ENCODE data around the gene ODF4. TPM values are rescaled to one million over a fixed set of nuclear protein-coding genes. Genes with fewer than 3 reads are reported as not detected.

ODF4 gene
- total RNA-seq, 3 donors from 2014 or later (not counting 1 experiment from before 2014, with no cell fraction given) = not detected

GRCh38 chr17:8322061-8322460, 17.6 kb upstream of the ODF4 start:
- intact Hi-C loops (cut with micrococcal nuclease) = no loop called here
- Histone ChIP-seq H3K9me3 (ENCODE audit: control insufficient read depth, insufficient read depth, low read length) (no peaks in the 10 kb centered on the region), H3K4me1 (ENCODE audit: control insufficient read depth, insufficient read depth, low read length) (peaks cover 12% of the 10 kb centered on the region), H3K36me3 (ENCODE audit: control insufficient read depth, insufficient read depth, low read length) (no peaks in the 10 kb centered on the region), H3K27me3 (ENCODE audit: control insufficient read depth, insufficient read depth, low read length) (peaks cover 9% of the 10 kb centered on the region), H3K4me3 (ENCODE audit: low read length) (no peak overlapping the region), H3K27ac (ENCODE audit: low read length) (no peak overlapping the region)
- Mint-ChIP-seq H3K4me3 (no peak overlapping the region), H3K9me3 (no peaks in the 10 kb centered on the region), H3K27me3 (ENCODE audit: low read depth in 2 of 2) (peaks cover 14 to 31% of the 10 kb centered on the region in 2 donors), H3K4me1 (peaks cover 13% of the 10 kb centered on the region in 2 donors), H3K36me3 (no peaks in the 10 kb centered on the region), H3K27ac (no peak overlapping the region)
- 90% methylated on average over 8 of the region's 8 CpGs for WGBS (ENCODE audit: insufficient coverage)
- ATAC-seq (no peak), DNase-seq (no peak)
- no peak for TF ChIP-seq CTCF (IDR thresholded peaks at IDR 0.05)

GRCh38 chr17:8324132-8324531, 15.5 kb upstream of the ODF4 start:
- H3K27me3 ChIP-seq (ENCODE audit: control insufficient read depth, insufficient read depth, low read length) = peaks cover 14% of the 10 kb centered on the region
- no peak overlapping the region for H3K4me3 ChIP-seq (ENCODE audit: low read length)
- ATAC-seq = no peak
- intact Hi-C loops (cut with micrococcal nuclease) = no loop called here
- Mint-ChIP-seq H3K4me3 (no peak overlapping the region), H3K27me3 (ENCODE audit: low read depth in 2 of 2) (peaks cover 14 to 36% of the 10 kb centered on the region in 2 donors), H3K27ac (no peak overlapping the region), H3K36me3 (no peaks in the 10 kb centered on the region), H3K9me3 (no peaks in the 10 kb centered on the region), H3K4me1 (peaks cover 13% of the 10 kb centered on the region in 2 donors)
- 89% methylated on average over 5 of the region's 5 CpGs for WGBS (ENCODE audit: insufficient coverage)
- no peaks in the 10 kb centered on the region for H3K9me3 ChIP-seq (ENCODE audit: control insufficient read depth, insufficient read depth, low read length)
- H3K36me3 ChIP-seq (ENCODE audit: control insufficient read depth, insufficient read depth, low read length) = no peaks in the 10 kb centered on the region
- H3K27ac ChIP-seq (ENCODE audit: low read length) = no peak overlapping the region
- peaks cover 17% of the 10 kb centered on the region for H3K4me1 ChIP-seq (ENCODE audit: control insufficient read depth, insufficient read depth, low read length)
- no peak for TF ChIP-seq CTCF (IDR thresholded peaks at IDR 0.05)
- no peak for DNase-seq

GRCh38 chr17:8324923-8325322, 14.7 kb upstream of the ODF4 start:
- Mint-ChIP-seq H3K4me3 (no peak overlapping the region), H3K9me3 (no peaks in the 10 kb centered on the region), H3K4me1 (peaks cover 13% of the 10 kb centered on the region in 2 donors), H3K36me3 (no peaks in the 10 kb centered on the region), H3K27ac (no peak overlapping the region), H3K27me3 (ENCODE audit: low read depth in 2 of 2) (peaks cover 14 to 36% of the 10 kb centered on the region in 2 donors)
- ATAC-seq (no peak), DNase-seq (no peak)
- intact Hi-C loops (cut with micrococcal nuclease) = no loop called here
- 53% methylated on average over 5 of the region's 5 CpGs for WGBS (ENCODE audit: insufficient coverage)
- H3K36me3 ChIP-seq (ENCODE audit: control insufficient read depth, insufficient read depth, low read length) = no peaks in the 10 kb centered on the region
- no peak for TF ChIP-seq CTCF (IDR thresholded peaks at IDR 0.05)
- H3K9me3 ChIP-seq (ENCODE audit: control insufficient read depth, insufficient read depth, low read length) = no peaks in the 10 kb centered on the region
- H3K4me3 ChIP-seq (ENCODE audit: low read length) = no peak overlapping the region
- H3K27ac ChIP-seq (ENCODE audit: low read length) = no peak overlapping the region
- H3K27me3 ChIP-seq (ENCODE audit: control insufficient read depth, insufficient read depth, low read length) = peaks cover 14% of the 10 kb centered on the region
- H3K4me1 ChIP-seq (ENCODE audit: control insufficient read depth, insufficient read depth, low read length) = peaks cover 17% of the 10 kb centered on the region
